HG03025 (cell line): ENCODE data around the gene TNRC6B.
"Not testable (repeated sequence)": the region's sequence is repeated elsewhere in the genome, so short reads cannot be mapped to it uniquely, and the experiment has no call there.

Experiments used
- ATAC-seq: cut with Tn5 transposase; IDR thresholded peaks from one replicate; pipeline ENCODE4 v1.9.1; 2021; ENCODE audit warnings: mild to moderate bottlenecking, moderate library complexity; ENCODE audit not compliant: unreplicated experiment, low FRiP score

TNRC6B gene

GRCh38 chr22:40211476-40212054, 33.8 kb downstream of the TNRC6B start:
- no peak for ATAC-seq

- ATAC-seq: no peak
These were observed 34.4 kb downstream of the TNRC6B start for GRCh38 chr22:40212121-40212520.

DNA sequence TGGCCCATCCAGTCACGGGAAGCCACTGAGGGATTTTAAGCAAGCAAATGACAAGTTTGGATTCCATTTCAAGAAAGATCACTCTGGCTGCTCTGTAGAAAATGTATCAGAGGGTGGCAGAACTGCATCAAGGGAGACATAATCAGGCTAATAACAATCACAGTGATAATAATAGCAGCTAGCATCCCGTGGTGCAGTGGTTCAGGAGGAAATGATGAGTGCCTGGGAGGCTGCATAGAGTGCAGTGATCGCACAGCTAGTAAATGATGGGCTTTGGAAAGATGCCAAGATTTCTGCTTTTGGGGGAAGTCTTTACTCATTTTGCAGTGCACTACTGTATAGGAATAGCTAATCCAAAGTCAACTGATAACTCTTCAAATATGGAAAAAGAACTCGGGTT, 35.8 kb downstream of the TNRC6B start:
- ATAC-seq: no peak

- ATAC-seq: no peak
These were observed 37.5 kb downstream of the TNRC6B start for GRCh38 chr22:40215266-40215665.

- no peak for ATAC-seq
These were observed 38.5 kb downstream of the TNRC6B start for GRCh38 chr22:40216041-40216756.

- ATAC-seq: no peak
These were observed 40.4 kb downstream of the TNRC6B start for GRCh38 chr22:40218152-40218551.

- no peak for ATAC-seq
These were observed 41.1 kb downstream of the TNRC6B start for GRCh38 chr22:40218723-40219294.

DNA sequence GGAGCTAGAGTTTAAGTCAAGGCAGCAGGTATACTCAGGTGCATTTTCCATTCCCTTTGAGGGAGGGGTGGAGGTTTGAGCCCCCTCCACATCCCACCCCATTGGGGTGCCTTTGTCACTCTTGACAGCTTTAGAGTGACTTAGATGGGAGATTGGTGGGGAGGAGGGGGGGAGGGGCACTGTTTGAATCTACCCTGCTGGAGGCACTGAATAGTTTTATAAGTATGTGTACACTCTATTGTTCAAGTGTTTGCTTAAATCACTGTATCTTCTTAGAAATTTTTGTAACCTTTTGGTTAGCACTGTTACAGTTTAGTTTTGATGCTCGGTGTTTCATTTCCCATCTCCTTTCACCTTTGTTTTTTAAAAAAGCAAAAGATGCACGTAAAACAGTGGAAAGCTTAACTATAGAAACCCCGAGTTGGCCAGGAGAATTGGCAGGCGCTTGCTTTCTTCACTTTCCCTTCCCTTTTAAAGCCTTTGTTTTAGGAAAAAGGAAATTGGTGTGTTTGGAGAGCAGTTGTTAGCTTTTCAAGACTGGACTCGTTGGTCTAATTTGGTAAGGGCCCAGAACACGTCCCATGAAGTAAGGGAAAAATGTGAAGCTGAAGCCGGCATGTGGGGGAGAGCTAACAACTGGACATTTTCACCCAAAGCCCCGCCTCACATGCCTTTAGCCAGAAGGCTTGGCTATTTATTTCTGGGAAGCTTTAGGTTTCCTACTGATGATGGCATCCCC, 42.8 kb downstream of the TNRC6B start:
- ATAC-seq: no peak

DNA sequence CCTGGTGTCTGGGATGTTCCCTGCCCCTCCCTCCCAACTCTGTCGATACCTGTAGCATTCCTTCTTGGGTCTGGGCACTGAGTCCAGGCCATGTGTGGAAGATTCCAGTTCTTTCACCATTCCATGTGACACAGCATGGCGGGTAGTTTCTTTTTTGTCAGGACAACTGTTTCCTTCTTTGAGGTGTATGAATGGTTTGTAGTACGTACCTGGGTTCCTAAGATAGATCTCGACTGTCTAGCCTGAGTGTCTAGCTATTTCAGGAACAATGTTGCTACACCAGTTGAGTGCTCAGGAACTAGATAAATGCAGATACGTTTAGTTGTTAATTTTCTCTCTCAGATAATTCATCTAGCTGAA, 43.3 kb downstream of the TNRC6B start:
- no peak for ATAC-seq

DNA sequence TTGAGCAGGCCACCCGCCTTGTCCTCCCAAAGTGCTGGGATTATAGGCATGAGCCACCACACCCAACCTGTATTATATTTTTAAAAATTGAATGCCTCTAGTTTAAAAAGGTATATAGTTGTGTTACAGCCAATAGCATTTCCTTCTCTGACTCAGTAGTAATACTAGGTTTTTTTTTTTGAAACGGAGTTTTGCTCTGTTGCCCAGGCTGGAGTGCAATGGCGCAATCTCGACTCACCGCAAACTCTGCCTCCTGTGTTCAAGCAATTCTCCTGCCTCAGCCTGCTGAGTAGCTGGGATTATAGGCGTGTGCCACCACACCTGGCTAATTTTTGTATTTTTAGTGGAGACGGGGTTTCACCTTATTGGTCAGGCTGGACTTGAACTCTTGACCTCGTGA, 45.3 kb downstream of the TNRC6B start:
- not testable (repeated sequence) for ATAC-seq

DNA sequence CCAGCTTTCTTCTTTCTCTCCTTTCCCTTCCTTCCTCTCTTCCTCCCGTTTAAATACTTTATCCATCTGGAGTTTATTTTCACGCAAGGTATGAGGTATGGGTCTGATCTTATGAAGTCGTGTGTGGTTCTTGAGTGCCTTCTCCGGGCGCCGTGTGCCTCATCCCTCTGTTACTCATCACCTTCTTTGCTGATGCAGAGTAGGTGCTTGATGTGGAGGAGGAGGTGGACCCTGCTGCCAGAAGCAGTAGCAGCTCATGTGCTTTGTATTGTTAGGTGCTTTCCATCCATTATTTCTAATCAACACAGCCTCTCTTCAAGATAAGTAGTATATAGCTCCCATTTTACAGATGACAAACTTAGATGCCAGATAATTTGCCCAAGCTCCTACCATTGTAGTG, 47.0 kb downstream of the TNRC6B start:
- ATAC-seq: no peak

DNA sequence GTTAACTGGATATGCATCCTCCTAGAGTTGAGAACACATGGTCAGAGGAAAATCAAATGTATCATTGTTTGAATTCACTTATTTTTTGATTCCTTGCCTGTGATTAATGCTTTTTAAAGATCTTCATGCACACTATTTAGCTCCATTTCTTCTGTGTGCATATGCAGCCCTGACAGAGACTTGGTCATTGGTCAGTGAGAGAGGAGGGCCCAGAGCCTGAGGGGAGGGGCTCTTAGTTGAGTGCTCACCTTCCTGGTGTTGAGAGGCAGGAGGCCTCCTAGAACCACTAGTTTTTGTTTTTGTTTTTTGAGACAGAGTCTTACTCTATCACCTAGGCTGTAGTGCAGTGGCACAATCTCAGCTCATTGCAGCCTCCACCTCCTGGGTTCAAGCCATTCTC, 48.9 kb downstream of the TNRC6B start:
- no peak for ATAC-seq

DNA sequence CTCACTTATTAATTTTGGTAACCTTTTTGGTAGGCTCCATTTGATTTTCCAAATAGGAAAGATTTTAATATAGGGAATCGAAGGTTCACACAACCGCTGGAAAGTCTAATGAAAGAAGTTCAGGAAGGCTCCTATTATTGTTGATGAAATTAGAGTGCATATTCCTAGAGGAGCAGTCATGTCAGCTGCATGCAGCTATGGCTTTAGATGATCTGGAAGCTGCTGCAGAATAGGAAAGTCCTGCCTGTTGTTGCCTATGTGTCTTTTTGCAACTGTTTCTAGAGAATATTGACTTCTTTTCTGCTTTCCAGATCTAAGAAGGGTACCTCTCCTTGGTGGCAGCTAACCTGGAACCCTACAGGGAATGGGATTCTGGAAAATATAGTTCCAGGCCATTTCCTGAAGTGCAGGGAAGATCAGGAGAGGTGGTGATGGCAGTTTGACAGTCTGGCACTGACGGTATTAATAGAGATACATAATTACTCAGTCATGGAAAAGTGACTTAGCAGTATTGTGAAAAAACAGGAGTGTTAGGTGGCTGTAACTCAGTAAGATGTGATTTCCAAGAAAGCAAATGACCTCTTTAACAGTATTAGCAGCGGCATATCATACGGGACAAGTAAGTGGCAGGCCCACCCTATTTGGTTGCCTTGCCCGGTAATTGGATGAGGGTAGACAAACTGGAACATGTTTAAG, 54.0 kb downstream of the TNRC6B start:
- ATAC-seq: no peak

- no peak for ATAC-seq
These were observed 54.9 kb downstream of the TNRC6B start for GRCh38 chr22:40232624-40233023.

DNA sequence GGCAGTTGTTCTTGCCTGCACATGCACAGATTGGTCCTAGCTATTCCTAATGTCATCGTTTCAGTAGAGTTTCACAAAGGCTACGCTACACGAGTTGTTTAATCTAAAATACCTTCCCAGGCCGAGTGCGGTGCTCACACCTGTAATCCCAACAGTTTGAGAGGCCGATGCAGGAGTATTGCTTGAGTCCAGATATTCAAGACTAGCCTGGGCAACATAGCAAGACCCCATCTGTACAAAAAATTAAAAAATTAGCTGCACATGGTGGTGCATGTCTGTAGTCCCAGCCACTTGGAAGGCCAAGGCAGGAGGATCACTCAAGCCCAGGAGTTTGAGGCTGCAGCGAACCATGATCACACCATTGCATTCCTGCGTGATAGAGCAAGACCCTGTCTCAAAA, 56.2 kb downstream of the TNRC6B start:
- ATAC-seq: no peak

- ATAC-seq: no peak
These were observed 56.9 kb downstream of the TNRC6B start for GRCh38 chr22:40234658-40235057.

GRCh38 chr22:40235308-40235707, 57.6 kb downstream of the TNRC6B start:
- no peak for ATAC-seq

- ATAC-seq: no peak
These were observed 58.5 kb downstream of the TNRC6B start for GRCh38 chr22:40236131-40236665.

DNA sequence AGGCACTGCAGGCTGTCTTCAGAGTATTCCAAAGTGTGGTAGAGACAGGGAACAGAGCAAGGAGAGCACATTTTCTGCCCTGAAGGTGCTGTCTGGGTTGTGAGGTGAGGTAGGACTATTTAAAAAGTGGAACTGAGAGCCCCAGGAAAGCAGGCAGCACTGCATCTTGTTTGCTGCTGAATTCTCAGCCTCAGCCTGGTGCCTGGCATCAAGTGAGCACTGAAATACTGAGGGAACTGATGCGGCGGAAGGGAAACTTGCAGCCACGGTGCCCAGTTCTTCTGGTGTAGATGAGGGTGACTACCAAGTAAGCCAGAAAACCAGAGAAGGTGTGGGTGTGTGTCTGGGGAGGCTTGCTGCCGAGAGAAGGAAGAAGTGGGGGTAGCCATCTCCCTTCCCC, 59.5 kb downstream of the TNRC6B start:
- no peak for ATAC-seq

DNA sequence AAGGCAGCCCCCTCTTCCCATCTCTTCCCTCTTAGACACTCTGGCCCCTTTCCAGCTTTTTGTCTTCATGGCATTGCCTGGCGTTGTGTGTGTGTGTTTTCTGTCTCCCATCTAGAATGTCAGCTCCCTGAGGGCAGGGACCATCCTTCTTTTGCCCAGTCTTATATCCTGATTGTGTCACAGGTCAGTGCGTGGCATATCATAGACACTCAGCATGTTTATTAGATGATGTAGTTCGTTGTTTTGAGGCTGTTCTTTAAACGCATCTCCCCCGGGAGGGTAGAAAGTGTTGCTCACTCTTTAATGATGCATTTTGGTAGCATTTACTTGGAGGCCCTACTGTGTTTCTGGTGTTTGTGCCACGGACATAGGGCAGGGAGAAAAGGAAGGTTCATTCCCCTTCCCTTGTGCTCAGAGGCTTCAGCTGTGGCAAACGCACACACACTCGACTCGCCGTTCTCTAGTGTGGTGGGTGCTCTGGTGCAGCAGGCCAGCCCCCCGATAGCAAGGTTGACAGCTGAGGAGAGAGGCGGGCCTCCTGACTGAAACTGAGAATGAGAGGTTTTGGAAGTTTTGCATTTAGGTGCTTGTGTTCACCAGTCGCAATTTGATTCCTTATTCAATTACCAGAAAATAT, 60.2 kb downstream of the TNRC6B start:
- ATAC-seq: no peak
